Fibroblast of lung (primary cell): ENCODE results near the gene TRPM6.

Experiments
- CTCF ChIP-seq, 2 donors: IDR thresholded peaks in 1 of 2; conservative IDR thresholded peaks in 1 of 2; 1 replicate in 1 of 2; 2 replicates in 1 of 2; pipeline ENCODE4 v1.5.1; 2011 to 2012; ENCODE audit warnings: low read length in 2 of 2, control low read depth in 1 of 2, inconsistent platforms in 1 of 2, low read depth in 1 of 2, mild to moderate bottlenecking in 1 of 2
- EZH2 ChIP-seq: IDR thresholded peaks from 2 replicates; pipeline ENCODE4 v1.5.1; 2012; ENCODE audit warnings: low read length, control low read depth, mild to moderate bottlenecking; ENCODE audit errors: missing control alignments

GRCh38 chr9:74760031-74760700, 127.6 kb downstream of the TRPM6 start:
- TF ChIP-seq CTCF (conservative IDR thresholded peaks at IDR 0.05 in 1 of 2, IDR thresholded peaks at IDR 0.05 in 1 of 2; ENCODE audit: low read depth in 1 of 2, low read length in 2 of 2) (no peak), EZH2 (no peak)
